ENCODE data around the gene ERICH4. TPM values are rescaled to one million over a fixed set of nuclear protein-coding genes. Genes with fewer than 3 reads are reported as not detected.

The ERICH4 gene
- total RNA-seq, 1 experiment from 2014 or later, result not detected

- no peak for DNase-seq (ENCODE audit: extremely low read depth, low read depth)
These were observed 29.0 kb upstream of the ERICH4 start for GRCh38 chr19:41413947-41414346.

DNA sequence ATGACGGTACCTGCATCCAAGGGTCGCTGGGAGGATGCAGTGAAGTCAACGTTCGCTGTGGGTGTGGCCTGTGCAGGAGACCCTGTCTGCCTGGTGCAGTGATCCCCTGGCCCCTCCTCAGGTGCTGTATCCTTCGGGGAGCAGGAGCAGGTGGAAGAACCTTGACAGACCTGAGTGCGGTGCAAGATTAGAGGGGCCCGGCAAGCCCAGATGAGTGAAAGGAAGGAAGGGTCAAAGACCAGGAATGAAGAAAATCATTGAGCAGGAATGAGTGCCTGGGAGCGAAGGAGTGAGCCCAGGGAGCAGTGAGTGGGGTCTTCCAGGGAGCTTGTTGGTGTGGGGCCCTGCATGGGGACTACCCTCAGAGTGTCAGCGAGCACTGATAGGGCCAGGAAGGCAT is 28.5 kb upstream of the ERICH4 start:
- no peak for DNase-seq (ENCODE audit: extremely low read depth, low read depth)

DNA sequence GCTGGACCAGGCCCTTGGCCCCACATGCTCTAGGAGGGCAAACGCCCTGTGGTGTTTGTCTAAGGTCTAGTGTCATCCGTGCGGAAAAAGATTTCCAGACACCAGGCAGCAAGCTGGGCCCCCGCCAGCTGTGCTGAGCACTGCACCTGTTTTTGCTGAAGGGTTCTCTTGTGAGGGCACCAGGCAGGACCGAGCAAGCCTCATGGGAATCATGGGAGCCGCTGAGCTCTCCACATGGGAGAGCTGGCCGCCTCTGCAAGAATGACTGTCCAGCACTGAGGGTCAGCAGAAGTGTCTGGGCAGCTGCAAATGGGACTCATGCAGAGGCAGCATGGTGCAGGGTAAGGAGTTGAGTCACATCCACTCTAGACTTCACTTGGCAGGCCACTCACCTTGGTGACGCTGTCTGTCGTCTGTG is 27.8 kb upstream of the ERICH4 start:
- no peak for DNase-seq (ENCODE audit: extremely low read depth, low read depth)

DNA sequence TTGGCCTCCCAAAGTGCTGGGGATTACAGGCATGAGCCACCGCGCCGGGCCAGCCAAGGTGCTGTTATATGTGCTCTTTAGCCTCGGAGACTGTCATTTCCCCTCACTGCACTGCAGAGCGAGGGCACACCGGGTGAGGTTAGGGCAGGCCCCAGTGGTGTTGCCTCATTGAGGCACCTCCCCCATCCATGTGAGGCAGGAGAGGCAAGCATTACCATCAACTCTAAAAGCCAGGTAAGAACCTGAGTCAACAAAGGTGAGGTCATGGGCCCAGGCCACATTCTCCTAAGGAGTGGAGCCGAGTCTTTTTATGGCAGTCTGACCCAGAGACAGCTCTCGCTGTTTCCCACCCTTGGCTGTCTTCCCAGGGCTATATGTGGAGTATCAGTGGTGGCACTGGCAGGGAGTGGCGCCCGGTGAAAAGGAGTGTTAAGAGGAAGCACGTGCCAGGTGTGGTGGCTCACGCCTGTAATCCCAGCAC is 26.7 kb upstream of the ERICH4 start:
- no peak for DNase-seq (ENCODE audit: extremely low read depth, low read depth)

DNA sequence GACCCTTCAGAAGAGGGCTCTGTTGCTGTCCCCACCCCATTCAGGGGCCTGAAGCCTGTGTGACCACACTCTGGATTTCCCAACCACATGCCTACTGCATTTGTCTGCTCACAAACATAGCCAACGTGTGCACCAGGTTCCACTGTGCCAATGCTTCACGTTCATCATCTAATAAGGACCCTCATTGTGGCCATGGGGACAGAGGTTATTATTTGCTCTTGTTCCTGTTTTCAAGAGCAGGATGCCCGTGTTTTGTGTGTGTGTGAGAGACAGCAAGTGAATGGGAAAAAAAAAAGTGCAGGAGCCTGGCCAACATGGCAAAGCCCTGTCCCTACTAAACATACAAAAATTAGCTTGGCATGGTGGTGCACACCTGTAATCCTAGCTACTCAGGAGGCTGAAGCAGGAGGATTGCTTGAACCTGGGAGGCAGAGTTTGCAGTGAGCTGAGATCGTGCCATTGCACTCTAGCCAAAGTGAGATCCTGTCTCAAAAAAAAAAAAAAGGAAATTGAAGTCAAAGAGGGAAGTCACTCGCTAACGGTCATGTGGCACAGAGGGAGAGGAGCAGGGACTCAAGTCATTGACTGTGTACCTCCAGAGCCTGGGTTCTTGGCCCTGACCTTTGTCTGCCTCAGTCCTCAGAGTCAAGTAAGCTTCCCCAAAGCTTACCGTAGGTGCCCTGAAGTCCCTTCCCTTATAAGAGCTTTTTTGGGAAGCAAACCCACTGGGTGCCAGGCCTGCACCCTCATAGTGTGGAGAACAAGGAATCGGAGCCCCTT is 22.7 kb upstream of the ERICH4 start:
- no peak for DNase-seq (ENCODE audit: extremely low read depth, low read depth)

DNA sequence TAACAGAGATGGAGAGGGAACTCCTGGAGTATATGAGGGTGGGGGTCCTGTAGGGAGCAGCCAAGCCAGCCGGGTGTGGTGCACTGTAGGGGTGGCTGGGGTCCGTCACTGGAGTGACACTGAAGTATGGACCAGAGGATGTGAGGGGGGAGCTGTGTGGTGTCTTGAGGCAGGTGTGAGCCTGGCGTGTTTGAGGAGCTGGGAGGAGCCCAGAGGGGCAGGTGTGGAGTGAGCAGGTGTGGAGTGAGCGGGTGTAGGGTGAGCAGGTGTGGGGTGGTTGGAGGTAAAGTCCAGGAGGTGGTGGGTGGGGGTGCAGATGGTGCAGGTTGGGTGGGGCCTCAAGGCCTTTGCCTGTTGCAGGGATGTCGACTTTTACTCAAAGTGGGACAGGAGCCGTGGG is 21.6 kb upstream of the ERICH4 start:
- no peak for DNase-seq (ENCODE audit: extremely low read depth, low read depth)

DNA sequence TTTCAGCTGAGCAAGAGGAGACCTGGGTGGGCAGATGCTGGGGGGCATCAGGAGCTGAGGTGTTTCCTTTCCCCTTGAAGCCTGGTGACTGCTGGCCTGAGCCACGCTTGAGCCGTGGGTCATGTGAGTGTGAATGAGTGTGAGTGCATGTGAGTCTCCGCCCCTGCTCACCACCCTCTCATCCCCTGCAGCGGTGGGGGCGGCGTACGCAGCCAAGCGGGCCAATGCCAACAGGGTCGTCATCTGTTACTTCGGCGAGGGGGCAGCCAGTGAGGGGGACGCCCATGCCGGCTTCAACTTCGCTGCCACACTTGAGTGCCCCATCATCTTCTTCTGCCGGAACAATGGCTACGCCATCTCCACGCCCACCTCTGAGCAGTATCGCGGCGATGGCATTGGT is 21.0 kb upstream of the ERICH4 start:
- DNase-seq (ENCODE audit: extremely low read depth, low read depth), result no peak

GRCh38 chr19:41422456-41422855 is 20.5 kb upstream of the ERICH4 start:
- DNase-seq (ENCODE audit: extremely low read depth, low read depth), result no peak

DNA sequence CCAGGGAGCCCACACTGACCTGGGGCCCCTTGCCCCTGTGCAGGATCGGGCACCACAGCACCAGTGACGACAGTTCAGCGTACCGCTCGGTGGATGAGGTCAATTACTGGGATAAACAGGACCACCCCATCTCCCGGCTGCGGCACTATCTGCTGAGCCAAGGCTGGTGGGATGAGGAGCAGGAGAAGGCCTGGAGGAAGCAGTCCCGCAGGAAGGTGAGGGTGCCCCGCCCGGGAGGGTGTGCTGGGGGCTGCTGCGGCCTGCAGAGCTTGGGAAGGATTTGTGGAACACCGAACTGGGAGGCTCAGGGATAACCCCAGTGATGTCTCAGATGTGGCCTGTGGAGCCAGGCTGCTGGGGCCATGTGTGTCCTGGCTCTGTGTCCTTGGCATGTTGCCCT is 20.0 kb upstream of the ERICH4 start:
- DNase-seq (ENCODE audit: extremely low read depth, low read depth), result no peak

DNA sequence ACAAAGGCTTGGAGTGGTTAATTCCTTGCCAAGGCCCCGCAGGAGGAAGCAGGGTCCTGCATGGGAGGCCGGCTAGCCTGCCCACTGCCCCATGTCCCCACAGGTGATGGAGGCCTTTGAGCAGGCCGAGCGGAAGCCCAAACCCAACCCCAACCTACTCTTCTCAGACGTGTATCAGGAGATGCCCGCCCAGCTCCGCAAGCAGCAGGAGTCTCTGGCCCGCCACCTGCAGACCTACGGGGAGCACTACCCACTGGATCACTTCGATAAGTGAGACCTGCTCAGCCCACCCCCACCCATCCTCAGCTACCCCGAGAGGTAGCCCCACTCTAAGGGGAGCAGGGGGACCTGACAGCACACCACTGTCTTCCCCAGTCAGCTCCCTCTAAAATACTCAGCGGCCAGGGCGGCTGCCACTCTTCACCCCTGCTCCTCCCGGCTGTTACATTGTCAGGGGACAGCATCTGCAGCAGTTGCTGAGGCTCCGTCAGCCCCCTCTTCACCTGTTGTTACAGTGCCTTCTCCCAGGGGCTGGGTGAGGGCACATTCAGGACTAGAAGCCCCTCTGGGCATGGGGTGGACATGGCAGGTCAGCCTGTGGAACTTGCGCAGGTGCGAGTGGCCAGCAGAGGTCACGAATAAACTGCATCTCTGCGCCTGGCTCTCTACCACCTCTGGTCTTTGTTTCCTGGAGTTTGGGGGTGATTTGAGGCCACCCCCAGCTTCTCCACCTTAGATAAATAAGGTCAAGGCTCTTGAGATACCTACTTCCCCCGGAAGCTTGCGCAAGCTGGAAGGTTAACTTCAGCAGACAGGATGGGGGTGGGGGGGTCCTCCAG is 18.4 kb upstream of the ERICH4 start:
- no peak for DNase-seq (ENCODE audit: extremely low read depth, low read depth)

GRCh38 chr19:41425174-41426115 is 17.5 kb upstream of the ERICH4 start:
- DNase-seq (ENCODE audit: extremely low read depth, low read depth), result no peak

DNA sequence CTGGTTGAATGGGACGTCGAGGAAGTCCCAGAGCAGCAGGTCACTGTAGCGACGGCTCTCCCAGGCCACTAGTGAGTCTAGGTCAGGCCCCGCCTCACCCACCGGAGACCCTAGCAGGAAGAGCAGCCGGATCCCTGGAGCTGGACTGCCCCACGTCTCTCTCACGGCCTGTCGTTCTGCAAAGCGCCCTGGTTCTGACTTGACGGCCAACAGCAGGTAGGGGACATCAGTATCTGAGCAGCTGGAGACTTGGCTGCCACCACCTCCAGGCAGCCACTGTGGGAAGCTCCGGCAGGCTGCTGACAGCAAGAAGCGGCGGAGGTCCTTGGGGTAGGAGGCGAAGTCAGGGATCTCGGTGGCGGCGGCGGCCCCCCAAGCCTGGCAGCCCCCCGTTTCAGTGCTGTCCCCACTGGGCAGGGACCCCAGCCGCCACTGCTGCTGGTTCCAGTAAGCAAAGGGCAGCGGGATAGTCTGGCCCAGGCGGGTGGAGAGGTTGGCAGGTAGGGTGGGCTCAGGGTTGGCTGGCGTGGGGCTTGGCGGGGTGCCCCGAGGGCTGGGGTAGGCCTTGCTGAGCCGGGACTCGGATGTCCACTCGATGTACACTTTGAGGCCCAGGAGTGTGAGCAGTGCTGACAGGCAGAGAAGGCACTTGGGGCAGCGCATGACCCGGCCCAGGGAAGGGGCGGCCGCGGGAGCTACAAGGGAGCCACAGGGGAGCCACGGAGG is 16.7 kb upstream of the ERICH4 start:
- DNase-seq (ENCODE audit: extremely low read depth, low read depth), result no peak

- no peak for DNase-seq (ENCODE audit: extremely low read depth, low read depth)
These were observed 15.9 kb upstream of the ERICH4 start, which contains the start of gene B3GNT8 for GRCh38 chr19:41426952-41427646. Gene B3GNT8, minus strand, starts transcription at chr19:41427374. Its CDS starts 596 bp downstream, at chr19:41426778.

- no peak for DNase-seq (ENCODE audit: extremely low read depth, low read depth)
These were observed 15.1 kb upstream of the ERICH4 start for GRCh38 chr19:41427647-41428480.

DNA sequence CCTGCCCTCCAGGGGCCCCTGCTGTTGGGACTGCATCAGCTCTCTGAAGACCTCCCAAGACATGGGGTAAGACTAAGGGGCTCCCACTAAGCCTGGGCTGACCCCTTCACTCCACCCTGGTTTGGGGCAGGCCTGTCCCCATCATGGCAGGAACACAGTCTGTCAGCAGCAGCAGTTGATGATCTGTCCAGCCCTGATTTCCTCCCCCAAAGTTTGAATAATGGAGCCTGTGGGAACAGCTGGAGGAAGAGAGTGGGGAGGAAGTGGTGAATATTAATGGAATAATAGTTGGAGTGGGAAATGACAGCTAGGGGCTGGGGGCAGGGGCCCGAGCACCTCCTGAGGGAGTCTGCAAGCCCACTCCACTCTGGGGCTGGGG is 14.5 kb upstream of the ERICH4 start:
- DNase-seq (ENCODE audit: extremely low read depth, low read depth), result no peak

DNA sequence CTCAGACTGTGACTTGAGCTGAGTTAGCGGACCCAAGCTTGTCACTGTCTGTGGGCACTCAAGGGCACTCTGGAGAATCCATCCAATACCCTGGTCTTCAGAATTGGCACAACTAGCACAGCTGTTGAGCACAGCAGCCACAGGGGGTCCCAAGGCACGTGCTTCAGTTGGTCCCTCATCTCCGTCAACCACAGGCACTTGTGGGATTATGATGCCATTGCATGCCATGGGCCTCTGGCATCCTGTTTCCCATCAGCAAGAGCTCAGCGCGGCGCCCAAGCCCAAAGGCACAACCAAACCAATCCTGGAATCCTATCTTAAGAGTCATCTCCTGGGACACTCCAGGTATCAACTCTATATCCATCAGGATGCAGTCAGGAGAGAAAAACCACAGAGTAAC is 12.0 kb upstream of the ERICH4 start:
- DNase-seq (ENCODE audit: extremely low read depth, low read depth), result no peak

- no peak for DNase-seq (ENCODE audit: extremely low read depth, low read depth)
These were observed 11.2 kb upstream of the ERICH4 start for GRCh38 chr19:41431426-41432386.

Measured in NCI-H460 (cell line).